Tibial nerve (tissue), 4 donors: ENCODE measurements around the gene SFMBT1.

ENCODE experiments used
- EP300 ChIP-seq, 2 donors: sonication (generic); formaldehyde crosslinking; IDR thresholded peaks; one replicate each; pipeline ENCODE4 v1.6.1; 2017; ENCODE audit warnings: antibody characterized with exemption in 2 of 2, mild to moderate bottlenecking in 1 of 2
- POLR2A ChIP-seq, 2 donors: fragments of 450-650 bp; IDR thresholded peaks; one replicate each; pipeline ENCODE4 v1.6.1; 2017; ENCODE audit warnings: antibody characterized with exemption in 2 of 2, mild to moderate bottlenecking in 2 of 2, moderate library complexity in 2 of 2
- TF ChIP-seq, protein P1 (sequence below), 5 experiments: fragments of 200-600 bp in 3 of 5; fragments of 450-650 bp in 2 of 5; sonication (generic) in 3 of 5; IDR thresholded peaks; one replicate each; pipeline ENCODE4 v1.5.1; 2016 to 2019; ENCODE audit warnings: antibody characterized with exemption in 5 of 5, mild to moderate bottlenecking in 3 of 5, moderate library complexity in 2 of 5

DNA sequence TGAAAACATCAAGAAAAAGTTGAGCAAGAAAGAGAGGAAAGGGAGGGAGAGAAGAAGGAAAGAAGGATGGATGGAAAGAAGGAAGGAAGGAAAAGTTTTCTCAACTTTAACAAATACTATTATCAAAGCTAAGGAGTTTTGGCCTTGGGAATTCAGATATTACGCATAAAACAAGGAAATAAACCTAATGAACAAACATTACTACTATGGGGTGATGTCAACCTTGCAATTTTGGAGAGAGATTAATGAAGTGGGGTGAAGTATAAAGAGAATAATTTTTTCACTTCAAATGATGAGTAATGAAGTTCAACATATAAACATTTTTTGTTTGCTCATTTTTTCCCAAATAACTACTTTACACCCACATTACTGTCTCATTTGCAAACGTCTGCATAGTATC, 55.2 kb downstream of the SFMBT1 start:
- TF ChIP-seq POLR2A (IDR thresholded peaks at IDR 0.05) (no peak), EP300 (IDR thresholded peaks at IDR 0.05) (no peak)
- TF ChIP-seq, protein P1, sequence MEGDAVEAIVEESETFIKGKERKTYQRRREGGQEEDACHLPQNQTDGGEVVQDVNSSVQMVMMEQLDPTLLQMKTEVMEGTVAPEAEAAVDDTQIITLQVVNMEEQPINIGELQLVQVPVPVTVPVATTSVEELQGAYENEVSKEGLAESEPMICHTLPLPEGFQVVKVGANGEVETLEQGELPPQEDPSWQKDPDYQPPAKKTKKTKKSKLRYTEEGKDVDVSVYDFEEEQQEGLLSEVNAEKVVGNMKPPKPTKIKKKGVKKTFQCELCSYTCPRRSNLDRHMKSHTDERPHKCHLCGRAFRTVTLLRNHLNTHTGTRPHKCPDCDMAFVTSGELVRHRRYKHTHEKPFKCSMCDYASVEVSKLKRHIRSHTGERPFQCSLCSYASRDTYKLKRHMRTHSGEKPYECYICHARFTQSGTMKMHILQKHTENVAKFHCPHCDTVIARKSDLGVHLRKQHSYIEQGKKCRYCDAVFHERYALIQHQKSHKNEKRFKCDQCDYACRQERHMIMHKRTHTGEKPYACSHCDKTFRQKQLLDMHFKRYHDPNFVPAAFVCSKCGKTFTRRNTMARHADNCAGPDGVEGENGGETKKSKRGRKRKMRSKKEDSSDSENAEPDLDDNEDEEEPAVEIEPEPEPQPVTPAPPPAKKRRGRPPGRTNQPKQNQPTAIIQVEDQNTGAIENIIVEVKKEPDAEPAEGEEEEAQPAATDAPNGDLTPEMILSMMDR (IDR thresholded peaks at IDR 0.05) = no peak
